ENCODE data around the gene DEPDC5. TPM values are rescaled to one million over a fixed set of nuclear protein-coding genes. Genes with fewer than 3 reads are reported as not detected.
"Not testable (repeated sequence)": the region's sequence is repeated elsewhere in the genome, so short reads cannot be mapped to it uniquely, and the experiment has no call there.

DEPDC5 gene
- total RNA-seq, 4 donors from 2014 or later, result 11.7 to 15.4 (median 13.3) TPM

DNA sequence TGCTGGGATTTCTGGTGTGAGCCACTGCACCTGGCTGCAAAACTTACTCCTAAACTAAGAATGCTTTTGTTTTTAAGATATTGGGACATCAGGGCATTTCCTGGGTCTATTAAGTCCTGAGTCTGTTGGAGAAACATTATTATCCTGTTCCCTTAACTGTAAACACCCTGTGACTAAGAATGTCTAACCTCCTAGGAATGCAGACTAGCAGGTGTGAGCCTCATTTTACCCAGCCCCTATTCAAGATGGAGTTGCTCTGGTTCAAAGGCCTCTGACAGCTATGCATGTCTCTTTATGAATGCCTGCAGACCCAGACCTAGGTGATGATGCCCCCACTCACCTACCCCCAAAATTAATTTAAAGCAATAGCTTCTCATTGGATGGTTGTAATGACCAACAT lies 46.2 kb downstream of the DEPDC5 start:
- intact Hi-C loops (cut with DNase I; ENCODE audit: low total_unique reads), result no loop called here
- DNase-seq (ENCODE audit: low spot score in 2 of 2), result no peak
- TF ChIP-seq POLR2A (IDR thresholded peaks at IDR 0.05), result no peak
- TF ChIP-seq, protein P1, sequence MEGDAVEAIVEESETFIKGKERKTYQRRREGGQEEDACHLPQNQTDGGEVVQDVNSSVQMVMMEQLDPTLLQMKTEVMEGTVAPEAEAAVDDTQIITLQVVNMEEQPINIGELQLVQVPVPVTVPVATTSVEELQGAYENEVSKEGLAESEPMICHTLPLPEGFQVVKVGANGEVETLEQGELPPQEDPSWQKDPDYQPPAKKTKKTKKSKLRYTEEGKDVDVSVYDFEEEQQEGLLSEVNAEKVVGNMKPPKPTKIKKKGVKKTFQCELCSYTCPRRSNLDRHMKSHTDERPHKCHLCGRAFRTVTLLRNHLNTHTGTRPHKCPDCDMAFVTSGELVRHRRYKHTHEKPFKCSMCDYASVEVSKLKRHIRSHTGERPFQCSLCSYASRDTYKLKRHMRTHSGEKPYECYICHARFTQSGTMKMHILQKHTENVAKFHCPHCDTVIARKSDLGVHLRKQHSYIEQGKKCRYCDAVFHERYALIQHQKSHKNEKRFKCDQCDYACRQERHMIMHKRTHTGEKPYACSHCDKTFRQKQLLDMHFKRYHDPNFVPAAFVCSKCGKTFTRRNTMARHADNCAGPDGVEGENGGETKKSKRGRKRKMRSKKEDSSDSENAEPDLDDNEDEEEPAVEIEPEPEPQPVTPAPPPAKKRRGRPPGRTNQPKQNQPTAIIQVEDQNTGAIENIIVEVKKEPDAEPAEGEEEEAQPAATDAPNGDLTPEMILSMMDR (IDR thresholded peaks at IDR 0.05), result no peak
- H3K4me3 ChIP-seq (ENCODE audit: low read depth, poor library complexity, severe bottlenecking), result no peak overlapping the region

DNA sequence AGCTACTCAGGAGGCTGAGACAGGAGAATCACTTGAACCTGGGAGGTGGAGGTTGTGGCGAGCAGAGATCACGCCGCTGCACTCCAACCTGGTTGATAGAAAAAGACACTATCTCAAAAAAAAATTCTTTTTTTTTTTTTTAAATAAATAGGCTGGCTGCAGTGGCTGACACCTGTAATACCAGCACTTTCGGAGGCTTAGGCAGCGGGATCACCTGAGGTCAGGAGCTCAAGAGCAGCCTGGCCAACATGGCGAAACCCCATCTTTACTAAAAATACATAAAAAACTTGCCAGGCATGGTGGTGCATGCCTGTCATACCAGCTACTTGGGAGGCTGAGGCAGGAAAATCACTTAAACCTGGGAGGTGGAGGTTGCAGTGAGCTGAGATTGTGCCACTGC lies 47.0 kb downstream of the DEPDC5 start:
- H3K4me3 ChIP-seq (ENCODE audit: low read depth, poor library complexity, severe bottlenecking); intact Hi-C loops (cut with DNase I; ENCODE audit: low total_unique reads); DNase-seq (ENCODE audit: low spot score in 2 of 2): not testable (repeated sequence)
- WGBS, 2 donors, result 98% methylated on average over 6 of the region's 6 CpGs

DNA sequence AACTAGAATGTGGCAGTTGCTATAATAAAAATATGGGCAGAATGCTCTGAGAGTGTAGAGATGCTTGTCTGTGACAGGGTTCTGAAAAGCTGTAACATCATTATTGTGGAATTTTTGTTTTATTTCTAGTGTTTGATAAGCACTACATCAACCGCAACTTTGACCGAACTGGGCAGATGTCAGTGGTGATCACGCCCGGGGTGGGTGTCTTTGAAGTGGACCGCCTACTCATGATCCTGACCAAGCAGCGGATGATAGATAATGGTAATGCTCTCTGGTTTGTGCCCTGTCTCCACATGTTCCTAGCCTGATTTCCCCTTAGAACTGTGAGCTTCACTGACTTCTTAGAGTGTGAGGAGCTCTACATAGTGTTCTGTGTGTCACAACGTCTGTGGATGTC lies 48.8 kb downstream of the DEPDC5 start:
- H3K4me3 ChIP-seq (ENCODE audit: low read depth, poor library complexity, severe bottlenecking), result no peak overlapping the region
- WGBS, 2 donors, result 93 to 94% methylated on average over 7 of the region's 7 CpGs
- DNase-seq (ENCODE audit: low spot score in 2 of 2), result no peak
- TF ChIP-seq, protein P1 (IDR thresholded peaks at IDR 0.05), result no peak
- TF ChIP-seq POLR2A (IDR thresholded peaks at IDR 0.05), result no peak
- intact Hi-C loops (cut with DNase I; ENCODE audit: low total_unique reads), result no loop called here

DNA sequence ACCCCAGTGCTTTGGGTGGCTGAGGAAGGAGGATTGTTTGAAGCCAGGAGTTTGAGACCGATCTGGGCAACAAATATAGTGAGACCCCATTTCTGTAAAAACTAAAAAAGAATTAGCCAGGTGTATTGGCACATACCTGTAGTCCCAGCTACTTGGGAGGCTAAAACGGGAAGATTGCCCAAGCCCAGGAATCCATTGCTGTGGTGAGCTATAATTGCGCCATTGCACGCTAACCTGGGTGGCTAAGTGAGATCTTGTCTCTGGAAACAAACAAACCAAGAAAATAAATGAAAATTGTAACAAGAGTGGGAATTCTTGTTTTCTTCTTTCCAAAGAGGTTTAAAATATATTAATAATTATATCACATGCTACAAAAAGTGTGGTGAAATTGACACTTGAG lies 52.9 kb downstream of the DEPDC5 start:
- intact Hi-C loops (cut with DNase I; ENCODE audit: low total_unique reads), result no loop called here
- DNase-seq (ENCODE audit: low spot score in 2 of 2), result no peak
- 93 to 94% methylated on average over 4 of the region's 4 CpGs for WGBS, 2 donors
- no peak for TF ChIP-seq POLR2A (IDR thresholded peaks at IDR 0.05)
- TF ChIP-seq, protein P1 (IDR thresholded peaks at IDR 0.05), result no peak
- no peak overlapping the region for H3K4me3 ChIP-seq (ENCODE audit: low read depth, poor library complexity, severe bottlenecking)

GRCh38 chr22:31812977-31813605 lies 59.3 kb downstream of the DEPDC5 start:
- intact Hi-C loops (cut with DNase I; ENCODE audit: low total_unique reads), result no loop called here
- TF ChIP-seq, protein P1 (IDR thresholded peaks at IDR 0.05), result no peak
- no peak for TF ChIP-seq POLR2A (IDR thresholded peaks at IDR 0.05)
- WGBS, 2 donors, result 86 to 92% methylated on average over 6 of the region's 6 CpGs
- no peak for DNase-seq (ENCODE audit: low spot score in 2 of 2)
- H3K4me3 ChIP-seq (ENCODE audit: low read depth, poor library complexity, severe bottlenecking), result no peak overlapping the region

DNA sequence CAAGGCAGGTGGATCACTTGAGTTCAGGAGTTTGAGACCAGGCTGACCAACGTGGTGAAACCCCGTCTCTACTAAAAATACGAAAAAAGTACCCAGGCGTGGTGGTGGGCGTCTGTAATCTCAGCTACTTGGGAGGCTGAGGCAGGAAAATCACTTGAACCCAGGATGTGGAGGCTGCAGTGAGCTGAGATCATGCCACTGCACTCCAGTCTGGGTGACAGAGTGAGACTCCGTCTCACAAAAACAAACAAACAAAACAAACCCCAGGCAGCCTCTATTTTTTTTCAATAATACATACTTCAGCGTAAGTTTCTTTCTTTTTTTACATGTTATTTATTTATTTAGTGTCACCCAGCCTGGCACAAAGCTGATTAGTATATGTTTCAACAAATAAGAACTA lies 60.1 kb downstream of the DEPDC5 start:
- DNase-seq (ENCODE audit: low spot score in 2 of 2); intact Hi-C loops (cut with DNase I; ENCODE audit: low total_unique reads); H3K4me3 ChIP-seq (ENCODE audit: low read depth, poor library complexity, severe bottlenecking): not testable (repeated sequence)
- WGBS, 2 donors, result 92 to 96% methylated on average over 7 of the region's 7 CpGs

DNA sequence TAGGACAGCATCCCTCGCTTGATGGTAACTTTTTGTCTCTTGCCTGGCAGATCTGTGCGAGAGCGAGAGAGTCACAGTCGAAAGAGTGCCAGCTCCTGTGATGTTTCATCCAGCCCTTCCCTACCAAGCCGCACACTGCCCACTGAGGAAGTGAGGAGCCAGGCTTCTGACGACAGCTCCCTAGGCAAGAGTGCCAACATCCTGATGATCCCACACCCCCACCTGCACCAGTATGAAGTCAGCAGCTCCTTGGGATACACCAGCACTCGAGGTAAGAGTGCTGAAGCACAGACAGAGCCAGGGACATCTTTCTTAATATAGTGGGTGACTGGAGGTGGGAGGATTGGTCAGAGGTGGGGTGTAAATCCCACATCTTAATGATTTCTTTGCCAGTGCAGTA lies 61.1 kb downstream of the DEPDC5 start:
- no peak for DNase-seq (ENCODE audit: low spot score in 2 of 2)
- 93 to 94% methylated on average over 7 of the region's 7 CpGs for WGBS, 2 donors
- TF ChIP-seq, protein P1 (IDR thresholded peaks at IDR 0.05), result no peak
- TF ChIP-seq POLR2A (IDR thresholded peaks at IDR 0.05), result no peak
- intact Hi-C loops (cut with DNase I; ENCODE audit: low total_unique reads), result no loop called here
- no peak overlapping the region for H3K4me3 ChIP-seq (ENCODE audit: low read depth, poor library complexity, severe bottlenecking)

DNA sequence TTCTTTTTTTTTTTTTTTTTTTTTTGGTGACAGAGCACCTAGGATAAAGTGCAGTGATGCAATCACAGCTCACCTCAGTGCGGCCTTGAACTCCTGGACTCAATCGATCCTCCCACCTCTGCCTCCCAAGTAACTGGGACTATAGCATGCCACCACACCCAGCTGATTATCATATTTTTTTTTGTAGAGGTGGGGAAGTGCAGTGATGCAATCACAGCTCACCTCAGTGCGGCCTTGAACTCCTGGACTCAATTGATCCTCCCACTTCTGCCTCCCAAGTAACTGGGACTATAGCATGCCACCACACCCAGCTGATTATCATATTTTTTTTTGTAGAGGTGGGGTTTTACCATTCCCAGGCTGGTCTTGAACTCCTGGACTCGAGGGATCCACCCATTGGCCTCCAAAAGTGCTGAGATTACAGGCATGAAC lies 61.6 kb downstream of the DEPDC5 start:
- DNase-seq (ENCODE audit: low spot score in 2 of 2); H3K4me3 ChIP-seq (ENCODE audit: low read depth, poor library complexity, severe bottlenecking); intact Hi-C loops (cut with DNase I; ENCODE audit: low total_unique reads): not testable (repeated sequence)
- WGBS, 2 donors, result 88 to 95% methylated on average over 4 of the region's 4 CpGs
